OCI-LY3 (cell line): ENCODE measurements around the gene PIK3AP1.
A peak's percentile ranks its signal among the peaks of the same experiment; 100 is the strongest.
"Not testable (repeated sequence)": the region's sequence is repeated elsewhere in the genome, so short reads cannot be mapped to it uniquely, and the experiment has no call there.

ENCODE experiments used
- H2AFZ ChIP-seq: fragments of 200-600, 300-600 bp; shearing (Covaris generic); 2 replicates; pipeline ENCODE4 v1.6.0; 2014; ENCODE audit warnings: antibody characterized with exemption, low read depth, low read length
- H3K27ac ChIP-seq: fragments of 200-600, 300-600 bp; sonication (generic); 2 replicates; pipeline ENCODE4 v1.5.1; 2014; ENCODE audit warnings: mild to moderate bottlenecking, low read length, moderate library complexity, mixed read lengths
- H3K27me3 ChIP-seq: fragments of 200-600, 300-600 bp; sonication (generic); 2 replicates; pipeline ENCODE4 v1.6.1; 2014; ENCODE audit warnings: low read depth, low read length, mixed read lengths
- H3K36me3 ChIP-seq: fragments of 200-600, 300-600 bp; sonication (generic); replicated peaks from 2 replicates; pipeline ENCODE3; 2014; ENCODE audit warnings: low read depth, low read length, mixed read lengths
- H3K4me1 ChIP-seq: fragments of 300-600, 200-600 bp; sonication (generic); 2 replicates; pipeline ENCODE4 v1.6.1; 2014; ENCODE audit warnings: low read length, mixed read lengths
- H3K4me2 ChIP-seq: fragments of 200-600, 300-600 bp; sonication (generic); 2 replicates; pipeline ENCODE4 v1.6.1; 2014; ENCODE audit warnings: low read length, mixed read lengths
- H3K4me3 ChIP-seq: fragments of 300-600, 200-600 bp; sonication (generic); 2 replicates; pipeline ENCODE4 v1.5.1; 2014; ENCODE audit warnings: antibody characterized with exemption, mild to moderate bottlenecking, low read length, moderate library complexity
- H3K79me2 ChIP-seq: fragments of 300-600, 200-600 bp; shearing (Covaris generic); 2 replicates; pipeline ENCODE4 v1.6.1; 2014; ENCODE audit warnings: mild to moderate bottlenecking, low read length, mixed read lengths
- H3K9ac ChIP-seq: fragments of 300-600, 200-600 bp; shearing (Covaris generic); 2 replicates; pipeline ENCODE4 v1.6.0; 2014; ENCODE audit warnings: mild to moderate bottlenecking, low read length, moderate library complexity
- H3K9me3 ChIP-seq: fragments of 200-600, 300-600 bp; shearing (Covaris generic); 2 replicates; pipeline ENCODE4 v1.6.1; 2014; ENCODE audit warnings: low read length, mixed read lengths; ENCODE audit not compliant: insufficient read depth
- H4K20me1 ChIP-seq: fragments of 200-600, 300-600 bp; sonication (generic); 2 replicates; pipeline ENCODE4 v1.6.1; 2016; ENCODE audit warnings: low read length, mixed read lengths; ENCODE audit not compliant: insufficient read depth
- CTCF ChIP-seq: fragments of 200-600, 300-600 bp; sonication (generic); IDR thresholded peaks from 2 replicates; pipeline ENCODE4 v1.5.1; 2014; ENCODE audit warnings: antibody characterized with exemption, low read length, low read depth
- EZH2phosphoT487 ChIP-seq: fragments of 200-600 bp; shearing (Covaris generic); IDR thresholded peaks from 2 replicates; pipeline ENCODE4 v1.6.1; 2018; ENCODE audit warnings: antibody characterized with exemption, mixed run types, low read depth

Gene PIK3AP1

DNA sequence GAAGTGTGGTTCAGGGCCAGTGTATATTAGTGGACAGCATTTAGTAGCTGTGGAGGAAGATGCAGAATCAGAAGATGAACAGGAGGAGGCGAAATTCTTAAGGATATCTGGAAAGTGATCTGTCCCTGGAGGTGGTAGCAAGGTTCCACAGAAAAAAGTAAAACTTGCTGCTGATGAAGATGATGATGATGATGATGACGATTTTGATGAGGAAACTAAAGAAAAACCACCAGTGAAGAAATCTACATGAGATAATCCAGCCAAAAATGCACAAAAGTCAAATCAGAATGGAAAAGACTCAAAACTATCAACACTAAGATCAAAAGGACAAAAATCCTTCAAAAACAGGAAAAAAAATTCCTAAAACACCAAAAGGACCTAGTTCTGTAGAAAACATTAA lies 159.8 kb downstream of the PIK3AP1 start:
- Histone ChIP-seq H3K9me3 (no peaks in the 10 kb centered on the region), H3K4me3 (no peak overlapping the region), H2AFZ (no peak overlapping the region), H3K4me1 (no peaks in the 10 kb centered on the region), H3K4me2 (no peak overlapping the region), H3K27me3 (no peaks in the 10 kb centered on the region), H4K20me1 (peaks cover 11% of the 10 kb centered on the region), H3K36me3 (peaks cover 27% of the 10 kb centered on the region), H3K27ac (no peak overlapping the region), H3K9ac (no peak overlapping the region), H3K79me2 (no peaks in the 10 kb centered on the region)
- TF ChIP-seq EZH2phosphoT487 = no peak
- TF ChIP-seq CTCF = no peak

GRCh38 chr10:96556003-96556402 lies 164.3 kb downstream of the PIK3AP1 start:
- no peaks in the 10 kb centered on the region for H3K79me2 ChIP-seq
- no peak overlapping the region for H3K27ac ChIP-seq
- no peak overlapping the region for H3K4me2 ChIP-seq
- H3K4me3 ChIP-seq = no peak overlapping the region
- H2AFZ ChIP-seq = no peak overlapping the region
- H3K9me3 ChIP-seq = no peaks in the 10 kb centered on the region
- peaks cover 9% of the 10 kb centered on the region; the same call in 1 of the 2 replicates for H4K20me1 ChIP-seq
- H3K36me3 ChIP-seq = peaks cover 15% of the 10 kb centered on the region
- H3K9ac ChIP-seq = no peak overlapping the region
- TF ChIP-seq EZH2phosphoT487 (no peak), CTCF (peak; percentile 45)
- no peaks in the 10 kb centered on the region for H3K4me1 ChIP-seq
- H3K27me3 ChIP-seq = no peaks in the 10 kb centered on the region

DNA sequence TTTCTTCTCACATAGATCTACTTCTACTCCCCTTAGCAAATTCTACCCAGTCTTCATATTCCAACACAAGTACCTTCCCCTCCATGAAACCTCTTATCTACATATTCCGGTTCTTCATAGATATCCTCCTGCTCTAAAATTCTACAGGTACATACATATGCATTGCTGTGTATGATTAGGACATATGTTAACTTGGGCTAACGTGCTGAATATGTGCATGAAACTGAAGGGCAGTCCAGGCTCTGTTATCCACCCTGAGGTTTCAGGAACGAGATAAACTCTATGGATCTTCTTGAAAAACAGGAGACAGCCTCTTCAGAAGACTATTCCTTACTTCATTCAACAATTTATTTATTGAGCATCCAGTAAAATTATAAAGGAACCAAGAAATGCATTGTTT lies 165.0 kb downstream of the PIK3AP1 start:
- Histone ChIP-seq H3K4me3 (no peak overlapping the region), H3K27me3 (no peaks in the 10 kb centered on the region), H4K20me1 (peaks cover 9% of the 10 kb centered on the region; the same call in 1 of the 2 replicates)

GRCh38 chr10:96548589-96548988 lies 171.7 kb downstream of the PIK3AP1 start:
- H4K20me1 ChIP-seq = no peaks in the 10 kb centered on the region

More for the DNA sequence above, 165.0 kb downstream of the PIK3AP1 start:
- H3K36me3 ChIP-seq = peaks cover 15% of the 10 kb centered on the region
- no peak overlapping the region for H3K4me2 ChIP-seq
- H2AFZ ChIP-seq = no peak overlapping the region
- no peak overlapping the region for H3K9ac ChIP-seq
- H3K27ac ChIP-seq = no peak overlapping the region
- no peaks in the 10 kb centered on the region for H3K9me3 ChIP-seq
- no peaks in the 10 kb centered on the region for H3K79me2 ChIP-seq
- TF ChIP-seq EZH2phosphoT487 (no peak), CTCF (no peak)
- no peaks in the 10 kb centered on the region for H3K4me1 ChIP-seq

DNA sequence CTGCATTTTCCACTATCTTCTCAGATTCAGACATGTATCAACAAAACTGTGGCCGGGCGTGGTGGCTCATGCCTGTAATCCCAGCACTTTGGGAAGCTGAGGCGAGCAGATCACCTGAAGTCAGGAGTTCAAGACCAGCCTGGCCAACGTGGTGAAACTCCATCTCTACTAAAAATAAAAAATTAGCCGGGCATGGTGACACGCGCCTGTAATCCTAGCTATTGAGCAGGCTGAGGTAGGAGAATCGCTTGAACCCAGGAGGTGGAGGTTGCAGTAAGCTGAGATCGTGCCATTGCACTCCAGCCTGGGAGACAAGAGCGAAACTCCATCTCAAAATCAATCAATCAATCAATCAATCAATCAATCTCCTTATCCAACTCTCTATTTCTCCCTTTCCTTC lies 174.8 kb downstream of the PIK3AP1 start:
- H3K9me3 ChIP-seq, H3K27me3 ChIP-seq, H2AFZ ChIP-seq, H3K9ac ChIP-seq, H3K27ac ChIP-seq, H4K20me1 ChIP-seq, H3K4me1 ChIP-seq, H3K4me2 ChIP-seq, H3K4me3 ChIP-seq, H3K79me2 ChIP-seq: not testable (repeated sequence)
- H3K36me3 ChIP-seq = peaks cover 11% of the 10 kb centered on the region

More at GRCh38 chr10:96548589-96548988, 171.7 kb downstream of the PIK3AP1 start:
- no peak overlapping the region for H3K9ac ChIP-seq
- H3K9me3 ChIP-seq = no peaks in the 10 kb centered on the region
- no peaks in the 10 kb centered on the region for H3K27me3 ChIP-seq
- peaks cover 9% of the 10 kb centered on the region for H3K36me3 ChIP-seq
- H3K4me2 ChIP-seq = no peak overlapping the region
- H2AFZ ChIP-seq = no peak overlapping the region
- no peaks in the 10 kb centered on the region for H3K79me2 ChIP-seq
- TF ChIP-seq CTCF (no peak), EZH2phosphoT487 (no peak)
- H3K4me3 ChIP-seq = no peak overlapping the region
- no peaks in the 10 kb centered on the region for H3K4me1 ChIP-seq
- no peak overlapping the region for H3K27ac ChIP-seq
